K562 (cell line): ENCODE data around the gene HMGCL. TPM values are rescaled to one million over a fixed set of nuclear protein-coding genes. Genes with fewer than 3 reads are reported as not detected.

ENCODE experiments used
- ATAC-seq: fragments of 200-7000 bp; cut with Tn5 transposase; 3 replicates; pipeline ENCODE4 v1.9.1; 2020; ENCODE audit warnings: moderate library complexity
- BruUV-seq: library from RNA; stranded (reverse); fragments of 400-500 nt; replicated peaks from 2 replicates; lab custom pipeline; 2021; lab: Mats Ljungman, UMichigan
- CTCF ChIA-PET: fragments of 300-600 bp; formaldehyde crosslinking; extraction: SDS; loops from one replicate; lab custom pipeline; 2021; ENCODE audit warnings: low intra/inter-chr PET ratio; lab: Yijun Ruan, JAX
- POLR2A ChIA-PET: fragments of 300-600, 350-650 bp; sonication (Branson Sonifier 250); formaldehyde crosslinking; extraction: SDS; loops from one replicate; lab custom pipeline; 2021; ENCODE audit warnings: antibody characterized with exemption, inconsistent platforms; lab: Yijun Ruan, JAX
- DNase-seq, 4 experiments: peaks; one replicate each; pipeline versions ENCODE4 v3.0.0 to v3.0.0-alpha.2; 2011 to 2018; ENCODE audit warnings: low spot score in 3 of 4, mixed read lengths in 3 of 4; ENCODE audit errors: extremely low read depth in 1 of 4
- FAIRE-seq: peaks from 2 replicates; lab custom pipeline; 2011; peaks lifted over from hg19 to GRCh38; lab: Jason Lieb, UNC
- H2AFZ ChIP-seq: 2 replicates; pipeline ENCODE4 v1.6.0; 2011; ENCODE audit warnings: low read depth, low read length, control low read depth, inconsistent platforms
- H3K27ac ChIP-seq: fragments of 200-600 bp; 3 replicates; pipeline ENCODE4 v1.8.0; 2011; ENCODE audit warnings: low read depth, mild to moderate bottlenecking, control low read depth, inconsistent platforms, low read length, moderate library complexity, mixed read lengths; ENCODE audit errors: extremely low read depth
- H3K27me3 ChIP-seq, 2 experiments: fragments of 300-600 bp in 1 of 2; 2 replicates in 1 of 2; 3 replicates in 1 of 2; pipeline versions ENCODE4 v1.6.0 to v1.8.0; 2011; ENCODE audit warnings: inconsistent platforms in 2 of 2, low read length in 2 of 2, mild to moderate bottlenecking in 1 of 2, mixed read lengths in 1 of 2, moderate library complexity in 1 of 2; ENCODE audit not compliant: control insufficient read depth in 2 of 2, insufficient read depth in 2 of 2
- H3K36me3 ChIP-seq: fragments of 300-600 bp; 3 replicates; pipeline ENCODE4 v1.8.0; 2011; ENCODE audit warnings: mild to moderate bottlenecking, low read length, inconsistent platforms; ENCODE audit not compliant: control insufficient read depth, insufficient read depth
- H3K4me1 ChIP-seq, 2 experiments: fragments of 200-600 bp in 1 of 2; replicated peaks in 1 of 2; 2 replicates in 1 of 2; 3 replicates in 1 of 2; pipeline versions ENCODE4 v1.5.1 to v1.8.0; 2011; ENCODE audit warnings: inconsistent platforms in 2 of 2, low read length in 2 of 2, mild to moderate bottlenecking in 1 of 2, mixed read lengths in 1 of 2, moderate library complexity in 1 of 2; ENCODE audit not compliant: control insufficient read depth in 2 of 2, insufficient read depth in 2 of 2
- H3K4me2 ChIP-seq: 2 replicates; pipeline ENCODE4 v1.6.1; 2011; ENCODE audit warnings: low read length, control low read depth, inconsistent platforms, mixed read lengths; ENCODE audit not compliant: insufficient read depth
- H3K4me3 ChIP-seq: fragments of 200-600 bp; sonication (generic), shearing (Covaris generic); 2 replicates; pipeline ENCODE4 v1.5.1; 2016; ENCODE audit warnings: control low read depth, inconsistent platforms
- H3K79me2 ChIP-seq: fragments of 200-600 bp; 3 replicates; pipeline ENCODE4 v1.8.0; 2011; ENCODE audit warnings: low read length, inconsistent platforms; ENCODE audit not compliant: control insufficient read depth, insufficient read depth
- H3K9ac ChIP-seq, 2 experiments: 2 replicates each; pipeline versions ENCODE4 v1.6.0 to v1.6.1; 2011; ENCODE audit warnings: low read depth in 2 of 2, low read length in 2 of 2, control low read depth in 1 of 2, inconsistent platforms in 1 of 2, mild to moderate bottlenecking in 1 of 2, mixed read lengths in 1 of 2; ENCODE audit not compliant: insufficient read depth in 1 of 2
- H3K9me1 ChIP-seq: one replicate; pipeline ENCODE4 v1.6.0; 2011; ENCODE audit warnings: inconsistent platforms, mild to moderate bottlenecking, low read length, moderate library complexity; ENCODE audit not compliant: control insufficient read depth, insufficient read depth
- H3K9me3 ChIP-seq: replicated peaks from 2 replicates; pipeline ENCODE4 v1.5.1; 2011; ENCODE audit warnings: low read depth, low read length, inconsistent platforms; ENCODE audit not compliant: control insufficient read depth, insufficient read depth
- H4K20me1 ChIP-seq: replicated peaks from 2 replicates; pipeline ENCODE4 v1.6.1; 2011; ENCODE audit warnings: low read length, inconsistent platforms, mixed read lengths; ENCODE audit not compliant: control insufficient read depth, insufficient read depth
- ARID4B ChIP-seq: sonication (generic); formaldehyde crosslinking; IDR thresholded peaks from 2 replicates; pipeline ENCODE4 v1.8.0; 2022; ENCODE audit warnings: mild to moderate bottlenecking, missing genetic modification reagents
- CTCF ChIP-seq, 3 experiments: IDR thresholded peaks in 2 of 3; conservative IDR thresholded peaks in 1 of 3; 2 replicates each; pipeline ENCODE4 v1.5.1; 2011 to 2012; ENCODE audit warnings: low read length in 3 of 3, mild to moderate bottlenecking in 3 of 3, control low read depth in 2 of 3, improper control_type of control experiment in 1 of 3, inconsistent platforms in 1 of 3, low read depth in 1 of 3, mixed read lengths in 1 of 3, moderate library complexity in 1 of 3; ENCODE audit not compliant: insufficient read depth in 2 of 3
- CXXC5 ChIP-seq: fragments of 250-450 bp; sonication (Bioruptor Pico); IDR thresholded peaks from 2 replicates; pipeline ENCODE4 v1.8.0; 2022; ENCODE audit warnings: inconsistent platforms, mild to moderate bottlenecking, moderate library complexity
- GTF2F1 ChIP-seq: IDR thresholded peaks from 2 replicates; pipeline ENCODE4 v1.6.1; 2011; ENCODE audit warnings: low read depth, low read length, improper control_type of control experiment
- MYNN ChIP-seq, 2 experiments: sonication (generic); formaldehyde crosslinking in 1 of 2; IDR thresholded peaks; 2 replicates each; pipeline versions ENCODE4 v1.5.0 to v1.6.1; 2016 to 2020; ENCODE audit warnings: antibody characterized with exemption in 1 of 2, missing genetic modification reagents in 1 of 2
- POLR2A ChIP-seq: fragments of 450-650 bp; conservative IDR thresholded peaks from 2 replicates; pipeline ENCODE4 v1.6.1; 2016
- POLR2AphosphoS2 ChIP-seq: IDR thresholded peaks from 2 replicates; pipeline ENCODE4 v1.6.1; 2012; ENCODE audit warnings: low read length, improper control_type of control experiment
- POLR2B ChIP-seq: fragments of 450-650 bp; IDR thresholded peaks from 2 replicates; pipeline ENCODE4 v1.6.1; 2018; ENCODE audit warnings: low read depth; ENCODE audit not compliant: partially characterized antibody
- RAD21 ChIP-seq, 2 experiments: fragments of 250-450 bp in 1 of 2; fragments of 450-650 bp in 1 of 2; sonication (Bioruptor Pico) in 1 of 2; formaldehyde crosslinking in 1 of 2; IDR thresholded peaks in 1 of 2; conservative IDR thresholded peaks in 1 of 2; 2 replicates each; pipeline versions ENCODE4 v1.4.0 to v1.8.0; 2020 to 2022; ENCODE audit warnings: mild to moderate bottlenecking in 2 of 2, moderate library complexity in 1 of 2
- RBFOX2 ChIP-seq: fragments of 200-400 bp; formaldehyde crosslinking; IDR thresholded peaks from 2 replicates; pipeline ENCODE4 v1.6.1; 2017; ENCODE audit warnings: low read depth, mild to moderate bottlenecking, low read length, moderate library complexity
- SUPT5H ChIP-seq: fragments of 450-650 bp; IDR thresholded peaks from 2 replicates; pipeline ENCODE4 v1.6.1; 2016
- ZNF778 ChIP-seq: fragments of 450-650 bp; formaldehyde crosslinking; IDR thresholded peaks from 2 replicates; pipeline ENCODE4 v1.4.0; 2020; ENCODE audit warnings: mild to moderate bottlenecking, moderate library complexity
- WGBS: fragments of 100-300 bp; shearing (Covaris generic); methylation state at CpG from one replicate; pipeline ENCODE4 v1.1.6; 2016; ENCODE audit warnings: low coverage, mixed read lengths; ENCODE audit not compliant: insufficient coverage; ENCODE audit errors: missing lambda C conversion rate; 5-methylcytosine and 5-hydroxymethylcytosine counted together
- in situ Hi-C: fragments of 300-500 bp; cut with MboI; formaldehyde crosslinking; loops from 4 replicates; pipeline ENCODE4 v1.15.0; 2018; ENCODE audit warnings: inconsistent platforms, mixed read lengths
- intact Hi-C: fragments of 100-400 bp; cut with micrococcal nuclease; formaldehyde crosslinking; loops from 2 replicates; pipeline ENCODE4 v1.14.2; 2022
- polyA plus RNA-seq, 8 experiments: library from polyadenylated mRNA; depleted of rRNA in 4 of 8; stranded (reverse) in 5 of 8; unstranded in 3 of 8; fragments of >200 nt; fragmentation: Nextera tagmentation in 2 of 8; fragmentation: Illumina TruSeq in 1 of 8; extraction: Ambion mirVana in 2 of 8; extraction: Trizol in 1 of 8; gene quantifications; 2 replicates each; pipeline versions ENCODE4 v1.2.1 to v1.2.3, GENCODE V29; 2011 to 2014; ENCODE audit warnings: inconsistent platforms in 1 of 8, missing spikeins in 1 of 8
- total RNA-seq, 7 experiments: library from RNA; depleted of rRNA in 6 of 7; stranded (reverse); fragments of >200 nt in 6 of 7; fragmentation: Illumina TruSeq in 2 of 7; extraction: Trizol in 2 of 7; gene quantifications; 2 replicates each; pipeline versions ENCODE4 v1.2.1 to v1.2.3, GENCODE V29; 2011 to 2021; ENCODE audit warnings: low replicate concordance in 1 of 7

The HMGCL gene
- total and polyA plus RNA-seq, 9 of the 15 experiments (the other 6 are each of a cell fraction or from before 2014, with no cell fraction given), result 18.0 to 82.2 (median 24.2) TPM

- CTCF ChIA-PET, result no interaction called here
- no peak overlapping the region for H3K27ac ChIP-seq
- in situ Hi-C loops (no loop called here), intact Hi-C loops (no loop called here)
- no peak overlapping the region for H3K4me3 ChIP-seq
- no peak for ATAC-seq
- no peak overlapping the region for H2AFZ ChIP-seq
- H3K9me1 ChIP-seq, result peaks cover 5% of the 10 kb centered on the region
- no peaks in the 10 kb centered on the region for H3K9me3 ChIP-seq
- peaks cover 33 to 71% of the 10 kb centered on the region in 2 experiments for H3K4me1 ChIP-seq
- no peaks in the 10 kb centered on the region for H3K27me3 ChIP-seq
- H4K20me1 ChIP-seq, result peaks cover under 1% of the 10 kb centered on the region; the same call in 1 of the 2 replicates
- DNase-seq, result no peak
- WGBS, result 87% methylated on average over 15 of the region's 17 CpGs
- no TSS peak for BruUV-seq
- POLR2A ChIA-PET, result interaction anchor here (0.6 to 10.2 kb wide), 4 partner anchors 10 to 348 kb away, joined by 3 to 197 read pairs (median 3); partner anchors contain the start of genes PITHD1 and PNRC2
- peaks cover 44% of the 10 kb centered on the region for H3K79me2 ChIP-seq
- peak; percentile 35 for TF ChIP-seq POLR2B
- TF ChIP-seq RAD21 (CRISPR knock-in tag; conservative IDR thresholded peaks at IDR 0.05 in 1 of 2, IDR thresholded peaks at IDR 0.05 in 1 of 2), result peak in 1 of 2 experiments; percentile 18; a peak in 1 of 4 replicates
- TF ChIP-seq RBFOX2, result peak; percentile 2; the same call in 1 of the 2 replicates
- peak; percentile 22; the same call in 1 of the 2 replicates for TF ChIP-seq POLR2AphosphoS2
- TF ChIP-seq MYNN (IDR thresholded peaks at IDR 0.05), result 0 out of 2 replicates have a peak, but pooled peaks have one; percentile 9
- no peak for TF ChIP-seq MYNN (CRISPR knock-in tag; IDR thresholded peaks at IDR 0.05)
- TF ChIP-seq ARID4B (CRISPR knock-in tag), result no peak
- peak; percentile 60 for TF ChIP-seq SUPT5H
- TF ChIP-seq GTF2F1, result no peak
- no peak for TF ChIP-seq CXXC5 (CRISPR knock-in tag)
- TF ChIP-seq ZNF778 (CRISPR knock-in tag), result no peak
- peak in 2 of 3 experiments; percentile 2 to 22; a peak in 1 of 6 replicates for TF ChIP-seq CTCF (IDR thresholded peaks at IDR 0.05 in 2 of 3, conservative IDR thresholded peaks at IDR 0.05 in 1 of 3; ENCODE audit: insufficient read depth in 2 of 3, low read depth in 1 of 3, low read length in 3 of 3)
- peak; percentile 49 for TF ChIP-seq POLR2A
- peaks cover 62% of the 10 kb centered on the region; the same call in 2 of the 3 replicates for H3K36me3 ChIP-seq
- H3K4me2 ChIP-seq, result no peak overlapping the region
- no peak for FAIRE-seq
- H3K9ac ChIP-seq, result peak overlapping the region in 1 of 2 experiments; percentile 31; a peak in 1 of 4 replicates
Observed at GRCh38 chr1:23796466-23797271, 28.6 kb downstream of the HMGCL start.
